HG03571 (cell line): ENCODE results near the gene EMD.
"Not testable (repeated sequence)": the region's sequence is repeated elsewhere in the genome, so short reads cannot be mapped to it uniquely, and the experiment has no call there.

ENCODE experiments used
- ATAC-seq: cut with Tn5 transposase; IDR thresholded peaks from one replicate; pipeline ENCODE4 v1.9.1; 2021; ENCODE audit not compliant: unreplicated experiment

EMD gene

GRCh38 chrX:154371017-154371788 lies 7.9 kb upstream of the EMD start:
- peak; percentile 47 for ATAC-seq

- peak; percentile 4 for ATAC-seq
Observed at GRCh38 chrX:154371789-154372300, 7.2 kb upstream of the EMD start.

- no peak for ATAC-seq
Observed at GRCh38 chrX:154372612-154373022, 6.5 kb upstream of the EMD start.

GRCh38 chrX:154373340-154374306 lies 5.5 kb upstream of the EMD start:
- no peak for ATAC-seq

GRCh38 chrX:154374313-154375155 lies 4.6 kb upstream of the EMD start, which contains the start of gene FLNA:
Gene FLNA, minus strand, starts transcription at chrX:154374634. Its CDS starts 3,389 bp downstream, at chrX:154371245.
- ATAC-seq, result no peak

- no peak for ATAC-seq
Observed at GRCh38 chrX:154375156-154375504, 4.0 kb upstream of the EMD start.

- ATAC-seq, result no peak
Observed at GRCh38 chrX:154376774-154377173, 2.3 kb upstream of the EMD start.

GRCh38 chrX:154378059-154378798 lies 866 bp upstream of the EMD start:
- ATAC-seq, result peak; percentile 58

GRCh38 chrX:154379569-154379951 lies 465 bp downstream of the EMD start:
- peak; percentile 3 for ATAC-seq

- ATAC-seq, result no peak
Observed at GRCh38 chrX:154380153-154380552, 1.1 kb downstream of the EMD start.

- no peak for ATAC-seq
Observed at GRCh38 chrX:154380787-154381186, 1.7 kb downstream of the EMD start.

GRCh38 chrX:154381271-154381670 lies 2.2 kb downstream of the EMD start:
- no peak for ATAC-seq

- ATAC-seq, result no peak
Observed at GRCh38 chrX:154382483-154383069, 3.5 kb downstream of the EMD start.

- ATAC-seq, result no peak
Observed at GRCh38 chrX:154383359-154384283, 4.5 kb downstream of the EMD start.

GRCh38 chrX:154384284-154384892 lies 5.3 kb downstream of the EMD start:
- no peak for ATAC-seq

GRCh38 chrX:154388094-154388493 lies 9.0 kb downstream of the EMD start:
- ATAC-seq, result not testable (repeated sequence)

- ATAC-seq, result not testable (repeated sequence)
Observed at GRCh38 chrX:154388649-154389048, 9.6 kb downstream of the EMD start.
